KMS-11 (cell line): ENCODE results near the gene S1PR1.

Experiments used
- H2AFZ ChIP-seq: fragments of 200-600 bp; sonication (generic); 2 replicates; pipeline ENCODE4 v1.6.1; 2016; ENCODE audit warnings: antibody characterized with exemption, mixed run types, low read depth
- H3K27ac ChIP-seq: fragments of 200-600 bp; sonication (generic); 2 replicates; pipeline ENCODE4 v1.6.1; 2016; ENCODE audit warnings: mild to moderate bottlenecking, mixed run types
- H3K27me3 ChIP-seq: fragments of 200-600 bp; sonication (generic); 2 replicates; pipeline ENCODE4 v1.6.1; 2017; ENCODE audit warnings: mild to moderate bottlenecking, low read depth, mixed run types, moderate library complexity; ENCODE audit not compliant: insufficient read depth
- H3K36me3 ChIP-seq: fragments of 200-600 bp; sonication (generic); 2 replicates; pipeline ENCODE4 v1.6.1; 2017; ENCODE audit warnings: mild to moderate bottlenecking, mixed run types; ENCODE audit not compliant: insufficient read depth
- H3K4me1 ChIP-seq: fragments of 200-600 bp; sonication (generic); 2 replicates; pipeline ENCODE4 v1.6.1; 2016; ENCODE audit warnings: mild to moderate bottlenecking, low read depth, mixed run types; ENCODE audit not compliant: poor library complexity, severe bottlenecking
- H3K4me2 ChIP-seq: fragments of 200-600 bp; sonication (generic); 2 replicates; pipeline ENCODE4 v1.7.0; 2016; ENCODE audit warnings: mild to moderate bottlenecking, mixed run types
- H3K4me3 ChIP-seq: fragments of 200-600 bp; sonication (generic); IDR thresholded peaks from 2 replicates; pipeline ENCODE4 v1.6.1; 2017; ENCODE audit warnings: low read depth, low read length, mixed read lengths; ENCODE audit not compliant: insufficient read depth
- H3K79me2 ChIP-seq: fragments of 200-600 bp; sonication (generic); 2 replicates; pipeline ENCODE4 v1.6.1; 2016; ENCODE audit warnings: low read depth, mixed run types; ENCODE audit not compliant: insufficient read depth
- H3K9ac ChIP-seq: fragments of 200-600 bp; sonication (generic); 2 replicates; pipeline ENCODE4 v1.6.1; 2016; ENCODE audit warnings: mild to moderate bottlenecking, mixed run types
- H4K20me1 ChIP-seq: fragments of 200-600 bp; sonication (generic); 2 replicates; pipeline ENCODE4 v1.6.1; 2016; ENCODE audit warnings: mild to moderate bottlenecking, mixed run types; ENCODE audit not compliant: insufficient read depth
- TF ChIP-seq, protein P1 (sequence below): fragments of 200-600 bp; sonication (generic); conservative IDR thresholded peaks from 2 replicates; pipeline ENCODE4 v1.6.1; 2017; ENCODE audit warnings: low read depth, mild to moderate bottlenecking, antibody characterized with exemption, low read length, moderate library complexity, mixed read lengths

S1PR1 gene

DNA sequence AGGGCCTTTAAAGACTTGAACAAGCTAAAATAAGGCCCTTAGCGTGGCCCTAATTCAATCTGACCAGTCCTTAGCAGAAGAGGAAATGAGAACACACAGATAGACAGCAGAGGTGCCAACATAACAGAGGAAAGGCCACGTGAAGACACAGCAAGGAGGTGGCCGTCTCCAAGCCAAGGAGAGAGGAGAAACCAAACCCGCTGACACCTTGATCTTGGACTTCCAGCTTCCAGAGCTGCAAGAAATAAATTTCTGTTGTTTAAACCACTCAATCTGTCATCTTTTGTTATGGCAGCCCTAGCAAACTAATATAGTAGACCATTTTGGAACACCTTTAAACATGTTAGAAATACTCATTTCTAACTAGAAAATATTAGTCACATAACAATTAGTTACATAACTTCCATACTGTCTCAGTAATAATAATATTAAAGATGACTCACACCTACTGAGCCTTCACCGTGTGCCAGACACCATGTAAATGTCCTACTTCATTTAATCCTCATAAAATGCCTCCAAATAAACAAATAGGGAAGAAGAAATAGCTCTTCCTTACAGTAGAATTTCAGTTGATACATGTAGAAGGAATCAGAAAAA is 47.9 kb downstream of the S1PR1 start:
- Histone ChIP-seq H3K9ac (no peak overlapping the region), H3K4me2 (no peak overlapping the region), H3K4me3 (no peak overlapping the region), H3K27me3 (no peaks in the 10 kb centered on the region), H2AFZ (no peak overlapping the region), H3K36me3 (no peaks in the 10 kb centered on the region), H3K27ac (no peak overlapping the region), H3K79me2 (no peaks in the 10 kb centered on the region), H4K20me1 (no peaks in the 10 kb centered on the region), H3K4me1 (peaks cover 2% of the 10 kb centered on the region)
- TF ChIP-seq, protein P1, sequence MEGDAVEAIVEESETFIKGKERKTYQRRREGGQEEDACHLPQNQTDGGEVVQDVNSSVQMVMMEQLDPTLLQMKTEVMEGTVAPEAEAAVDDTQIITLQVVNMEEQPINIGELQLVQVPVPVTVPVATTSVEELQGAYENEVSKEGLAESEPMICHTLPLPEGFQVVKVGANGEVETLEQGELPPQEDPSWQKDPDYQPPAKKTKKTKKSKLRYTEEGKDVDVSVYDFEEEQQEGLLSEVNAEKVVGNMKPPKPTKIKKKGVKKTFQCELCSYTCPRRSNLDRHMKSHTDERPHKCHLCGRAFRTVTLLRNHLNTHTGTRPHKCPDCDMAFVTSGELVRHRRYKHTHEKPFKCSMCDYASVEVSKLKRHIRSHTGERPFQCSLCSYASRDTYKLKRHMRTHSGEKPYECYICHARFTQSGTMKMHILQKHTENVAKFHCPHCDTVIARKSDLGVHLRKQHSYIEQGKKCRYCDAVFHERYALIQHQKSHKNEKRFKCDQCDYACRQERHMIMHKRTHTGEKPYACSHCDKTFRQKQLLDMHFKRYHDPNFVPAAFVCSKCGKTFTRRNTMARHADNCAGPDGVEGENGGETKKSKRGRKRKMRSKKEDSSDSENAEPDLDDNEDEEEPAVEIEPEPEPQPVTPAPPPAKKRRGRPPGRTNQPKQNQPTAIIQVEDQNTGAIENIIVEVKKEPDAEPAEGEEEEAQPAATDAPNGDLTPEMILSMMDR: no peak

DNA sequence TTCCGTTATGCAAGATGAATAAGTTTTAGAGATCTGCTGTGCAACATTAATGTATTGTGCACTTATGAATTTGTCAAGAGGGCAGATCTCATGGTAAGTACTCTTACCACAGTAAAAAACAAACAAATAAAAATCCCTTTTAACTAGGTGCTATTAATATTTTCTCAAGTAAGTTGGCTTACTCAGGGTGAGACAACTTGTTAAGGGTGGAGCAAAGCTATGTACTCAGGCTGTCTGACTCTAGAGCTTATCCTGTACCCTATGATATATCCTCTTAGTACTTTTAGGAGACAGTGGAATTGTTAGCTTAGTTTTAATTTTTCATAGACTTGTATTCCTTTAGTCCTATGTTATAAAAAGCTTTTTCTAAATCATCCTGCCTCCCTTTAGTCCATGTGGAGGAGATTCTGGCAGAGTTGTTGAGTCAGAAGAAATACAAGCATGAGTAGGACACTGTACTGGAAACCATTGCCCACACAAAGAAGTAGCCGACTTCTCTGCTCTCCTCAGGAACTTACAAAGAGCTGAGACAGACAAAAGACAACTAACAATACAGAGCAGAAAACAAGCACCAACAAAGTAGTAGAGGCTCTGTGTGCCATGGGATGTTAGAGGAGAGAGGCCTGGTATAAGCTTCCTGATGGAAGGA is 49.2 kb downstream of the S1PR1 start:
- Histone ChIP-seq H3K36me3 (no peaks in the 10 kb centered on the region), H3K9ac (no peak overlapping the region), H3K4me2 (no peak overlapping the region), H3K4me3 (no peak overlapping the region), H3K79me2 (no peaks in the 10 kb centered on the region), H2AFZ (no peak overlapping the region), H4K20me1 (no peaks in the 10 kb centered on the region), H3K27me3 (no peaks in the 10 kb centered on the region), H3K4me1 (peaks cover 15% of the 10 kb centered on the region), H3K27ac (no peak overlapping the region)
- TF ChIP-seq, protein P1: no peak

DNA sequence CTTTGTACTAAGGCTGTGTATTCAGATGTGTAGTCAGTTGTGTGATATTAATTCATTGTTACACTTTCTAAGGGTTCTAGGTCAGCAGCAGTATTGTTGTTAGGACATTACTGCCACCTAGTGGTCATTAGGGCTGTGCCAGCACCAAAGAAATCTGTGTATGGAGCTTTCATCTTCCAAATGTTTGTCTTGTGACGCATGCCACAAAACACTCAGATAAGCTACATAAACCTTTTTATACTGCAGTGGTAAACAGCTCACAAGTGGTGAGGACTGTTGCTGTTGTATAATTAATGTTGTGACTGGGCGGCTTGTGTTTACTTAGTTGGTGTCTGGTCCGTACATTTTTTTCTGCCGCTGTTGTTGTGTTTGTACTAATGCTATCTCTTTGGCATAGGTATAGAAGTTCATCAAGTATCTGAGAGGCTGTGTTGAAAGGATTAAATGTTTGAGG is 51.7 kb downstream of the S1PR1 start:
- H2AFZ ChIP-seq: no peak overlapping the region
- H3K4me2 ChIP-seq: no peak overlapping the region
- H3K9ac ChIP-seq: no peak overlapping the region
- no peaks in the 10 kb centered on the region for H4K20me1 ChIP-seq
- H3K4me1 ChIP-seq: peaks cover 40% of the 10 kb centered on the region
- TF ChIP-seq, protein P1: peak; percentile 79
- no peak overlapping the region for H3K4me3 ChIP-seq
- H3K79me2 ChIP-seq: no peaks in the 10 kb centered on the region
- no peak overlapping the region for H3K27ac ChIP-seq
- H3K27me3 ChIP-seq: no peaks in the 10 kb centered on the region
- no peaks in the 10 kb centered on the region for H3K36me3 ChIP-seq

DNA sequence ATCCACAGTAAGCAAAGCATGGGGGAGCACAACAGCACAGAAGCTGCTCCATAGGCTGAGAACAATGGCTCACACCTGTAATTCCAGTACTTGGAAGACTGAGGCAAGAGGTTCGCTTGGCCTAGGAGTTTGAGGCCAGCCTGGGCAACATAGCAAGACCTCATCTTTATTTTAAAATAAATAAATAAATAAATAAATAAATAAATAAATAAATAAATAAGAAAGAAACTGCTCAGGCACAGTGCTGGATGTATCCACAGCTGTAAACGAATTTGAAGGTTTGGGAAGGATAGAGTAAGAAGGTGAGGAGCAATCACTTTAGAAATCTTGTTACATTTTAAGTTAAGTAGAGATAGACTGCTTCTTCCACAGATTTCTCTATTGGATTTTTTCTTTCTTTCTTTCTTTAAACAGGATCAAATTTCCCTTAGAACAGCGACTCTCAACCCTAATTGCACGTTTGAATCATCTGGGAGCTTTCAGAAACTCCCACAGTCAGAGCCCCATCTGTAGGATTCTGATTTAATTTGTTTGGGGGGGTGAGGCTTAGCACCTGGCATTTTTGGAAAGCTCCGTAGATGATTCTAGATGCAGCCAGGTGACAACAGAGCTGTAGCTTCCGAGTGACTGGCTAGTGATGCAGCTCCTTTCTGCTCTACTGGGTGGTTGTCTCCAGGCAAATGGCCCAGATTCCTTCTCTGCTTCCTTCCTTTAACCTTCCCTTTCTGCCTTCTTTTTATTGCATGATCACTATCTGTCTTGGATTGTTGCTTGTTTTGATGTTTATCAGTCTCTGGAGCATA is 53.5 kb downstream of the S1PR1 start:
- Histone ChIP-seq H3K9ac (no peak overlapping the region), H3K4me3 (no peak overlapping the region), H2AFZ (0 out of 2 replicates have a peak overlapping the region, but pooled peaks have one; percentile 10), H3K4me1 (peaks cover 47% of the 10 kb centered on the region), H4K20me1 (no peaks in the 10 kb centered on the region), H3K79me2 (no peaks in the 10 kb centered on the region), H3K36me3 (no peaks in the 10 kb centered on the region), H3K27me3 (no peaks in the 10 kb centered on the region), H3K4me2 (peak overlapping the region; percentile 16; the same call in 1 of the 2 replicates), H3K27ac (no peak overlapping the region; the same call in 1 of the 2 replicates)
- TF ChIP-seq, protein P1: no peak
